Neural crest cell (in vitro differentiated cells): ENCODE measurements around the gene SCAPER. TPM values are rescaled to one million over a fixed set of nuclear protein-coding genes. Genes with fewer than 3 reads are reported as not detected.

Source experiments
- DNase-seq: peaks from one replicate; pipeline ENCODE4 v3.0.0; 2021; ENCODE audit warnings: low read depth, mixed read lengths, low spot score
- H3K27ac Mint-ChIP-seq: one replicate; pipeline ENCODE4 v1.8.0; 2021; ENCODE audit warnings: mild to moderate bottlenecking, mixed read lengths; ENCODE audit not compliant: unreplicated experiment
- H3K27me3 Mint-ChIP-seq: 2 replicates; pipeline ENCODE4 v1.8.0; 2021; ENCODE audit warnings: low read depth, mild to moderate bottlenecking, mixed read lengths
- H3K36me3 Mint-ChIP-seq: 2 replicates; pipeline ENCODE4 v1.8.0; 2021; ENCODE audit warnings: low read depth, mild to moderate bottlenecking, mixed read lengths
- H3K4me1 Mint-ChIP-seq: 2 replicates; pipeline ENCODE4 v1.8.0; 2021; ENCODE audit warnings: mixed read lengths
- H3K4me3 Mint-ChIP-seq: one replicate; pipeline ENCODE4 v1.8.0; 2021; ENCODE audit warnings: mild to moderate bottlenecking, mixed read lengths
- H3K9me3 Mint-ChIP-seq: 2 replicates; pipeline ENCODE4 v1.8.0; 2021; ENCODE audit warnings: mixed read lengths
- total RNA-seq: library from RNA; stranded (reverse); gene quantifications from 2 replicates; pipeline ENCODE4 v1.2.1, GENCODE V29; 2021
- TF ChIP-seq, protein P1 (sequence below): fragments of 200-600 bp; sonication (generic); conservative IDR thresholded peaks from 2 replicates; pipeline ENCODE4 v1.5.0; 2021; ENCODE audit warnings: antibody characterized with exemption, mild to moderate bottlenecking

The SCAPER gene
- total RNA-seq, 1 donor from 2014 or later, result 15.3 TPM

DNA sequence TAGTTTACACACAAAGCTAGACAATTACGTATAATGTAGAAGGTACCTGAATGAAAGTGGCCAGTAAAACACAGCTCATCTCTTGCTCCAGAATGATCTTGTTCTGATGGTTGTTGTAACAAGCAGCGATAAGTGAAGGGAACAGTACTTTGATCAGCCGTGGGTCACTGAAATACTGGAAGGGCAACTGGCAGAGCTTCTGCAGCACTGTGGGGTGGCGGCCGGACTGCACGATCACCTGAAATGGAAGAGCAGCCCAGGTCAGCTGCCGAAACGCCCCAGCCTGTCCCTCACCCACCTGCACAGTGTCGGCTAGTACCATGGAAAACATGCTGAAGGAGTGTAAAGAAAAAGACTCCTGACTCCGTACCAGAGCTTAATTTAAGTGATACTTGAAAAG lies 551.2 kb downstream of the SCAPER start:
- H3K9me3 Mint-ChIP-seq, result no peaks in the 10 kb centered on the region
- no peak overlapping the region for H3K4me3 Mint-ChIP-seq
- H3K36me3 Mint-ChIP-seq, result no peaks in the 10 kb centered on the region
- H3K4me1 Mint-ChIP-seq, result no peaks in the 10 kb centered on the region
- no peak for DNase-seq
- TF ChIP-seq, protein P1, sequence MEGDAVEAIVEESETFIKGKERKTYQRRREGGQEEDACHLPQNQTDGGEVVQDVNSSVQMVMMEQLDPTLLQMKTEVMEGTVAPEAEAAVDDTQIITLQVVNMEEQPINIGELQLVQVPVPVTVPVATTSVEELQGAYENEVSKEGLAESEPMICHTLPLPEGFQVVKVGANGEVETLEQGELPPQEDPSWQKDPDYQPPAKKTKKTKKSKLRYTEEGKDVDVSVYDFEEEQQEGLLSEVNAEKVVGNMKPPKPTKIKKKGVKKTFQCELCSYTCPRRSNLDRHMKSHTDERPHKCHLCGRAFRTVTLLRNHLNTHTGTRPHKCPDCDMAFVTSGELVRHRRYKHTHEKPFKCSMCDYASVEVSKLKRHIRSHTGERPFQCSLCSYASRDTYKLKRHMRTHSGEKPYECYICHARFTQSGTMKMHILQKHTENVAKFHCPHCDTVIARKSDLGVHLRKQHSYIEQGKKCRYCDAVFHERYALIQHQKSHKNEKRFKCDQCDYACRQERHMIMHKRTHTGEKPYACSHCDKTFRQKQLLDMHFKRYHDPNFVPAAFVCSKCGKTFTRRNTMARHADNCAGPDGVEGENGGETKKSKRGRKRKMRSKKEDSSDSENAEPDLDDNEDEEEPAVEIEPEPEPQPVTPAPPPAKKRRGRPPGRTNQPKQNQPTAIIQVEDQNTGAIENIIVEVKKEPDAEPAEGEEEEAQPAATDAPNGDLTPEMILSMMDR, result no peak
- H3K27ac Mint-ChIP-seq, result no peak overlapping the region
- H3K27me3 Mint-ChIP-seq, result peaks cover 50% of the 10 kb centered on the region

DNA sequence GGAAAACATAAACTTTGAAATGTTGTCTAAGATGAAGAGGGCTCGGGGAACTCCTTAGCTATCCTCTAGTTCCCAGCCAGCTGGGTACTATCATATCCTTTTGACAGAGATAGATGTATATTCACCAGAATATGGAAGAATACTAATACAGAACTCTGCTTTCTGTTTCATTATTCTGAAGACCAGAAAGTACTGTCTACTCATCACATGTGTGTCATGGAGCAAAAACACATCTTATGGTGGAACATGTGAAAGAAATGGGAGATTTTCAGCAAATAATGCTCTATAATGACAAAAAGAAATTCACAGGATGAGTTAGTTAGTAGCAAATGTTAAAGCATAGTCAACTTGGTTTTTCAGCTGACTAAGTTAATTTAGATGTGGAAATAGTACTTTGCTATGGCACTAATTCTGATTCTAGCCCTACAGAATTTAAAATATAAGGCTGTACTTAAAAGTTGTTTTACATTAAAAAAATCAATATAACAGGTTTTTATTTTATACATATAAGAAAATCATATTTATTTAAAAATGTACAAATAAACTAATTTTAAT lies 552.0 kb downstream of the SCAPER start:
- Mint-ChIP-seq H3K36me3 (no peaks in the 10 kb centered on the region), H3K4me1 (no peaks in the 10 kb centered on the region), H3K9me3 (no peaks in the 10 kb centered on the region), H3K4me3 (no peak overlapping the region), H3K27ac (no peak overlapping the region), H3K27me3 (peaks cover 58% of the 10 kb centered on the region)
- TF ChIP-seq, protein P1, result no peak
- DNase-seq, result no peak

DNA sequence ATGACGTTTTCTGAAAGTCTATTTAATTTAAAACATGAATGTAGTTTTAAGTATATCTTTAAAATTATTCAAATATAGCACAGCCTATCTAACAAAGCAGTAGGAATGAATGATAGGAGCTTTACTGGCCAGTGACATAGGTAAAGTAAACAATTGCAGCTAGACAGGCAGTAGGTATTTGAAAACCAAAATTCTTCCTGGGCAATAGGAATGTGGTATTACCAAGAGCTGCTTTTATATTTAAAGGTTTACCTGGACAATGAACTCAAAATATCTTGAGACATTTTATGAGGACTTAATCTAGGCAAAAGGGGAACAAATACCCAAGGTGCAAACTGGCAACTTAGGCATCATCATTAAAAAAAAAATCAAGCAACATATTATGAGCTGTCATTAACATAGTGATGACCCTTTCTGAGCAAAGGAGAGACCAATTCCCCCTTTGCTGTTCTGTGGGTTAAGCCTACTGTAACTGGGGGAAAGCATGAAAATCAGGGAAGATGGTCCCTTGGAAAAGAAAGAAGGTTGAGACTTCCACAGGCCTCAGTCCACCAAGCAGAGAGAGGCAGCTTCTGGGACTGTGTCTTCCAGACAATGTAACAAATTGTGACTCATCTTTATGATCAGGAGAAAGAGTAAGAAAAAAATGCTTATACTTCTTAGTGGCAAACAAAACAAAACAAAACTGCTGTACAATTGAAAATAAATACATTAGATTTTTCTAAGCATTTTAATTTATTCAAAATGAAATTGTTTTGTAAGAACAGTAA lies 555.7 kb downstream of the SCAPER start:
- Mint-ChIP-seq H3K27me3 (peaks cover 82% of the 10 kb centered on the region), H3K36me3 (peaks cover 5% of the 10 kb centered on the region), H3K27ac (no peak overlapping the region), H3K9me3 (no peaks in the 10 kb centered on the region), H3K4me3 (no peak overlapping the region), H3K4me1 (peaks cover 10% of the 10 kb centered on the region)
- TF ChIP-seq, protein P1, result no peak
- no peak for DNase-seq

DNA sequence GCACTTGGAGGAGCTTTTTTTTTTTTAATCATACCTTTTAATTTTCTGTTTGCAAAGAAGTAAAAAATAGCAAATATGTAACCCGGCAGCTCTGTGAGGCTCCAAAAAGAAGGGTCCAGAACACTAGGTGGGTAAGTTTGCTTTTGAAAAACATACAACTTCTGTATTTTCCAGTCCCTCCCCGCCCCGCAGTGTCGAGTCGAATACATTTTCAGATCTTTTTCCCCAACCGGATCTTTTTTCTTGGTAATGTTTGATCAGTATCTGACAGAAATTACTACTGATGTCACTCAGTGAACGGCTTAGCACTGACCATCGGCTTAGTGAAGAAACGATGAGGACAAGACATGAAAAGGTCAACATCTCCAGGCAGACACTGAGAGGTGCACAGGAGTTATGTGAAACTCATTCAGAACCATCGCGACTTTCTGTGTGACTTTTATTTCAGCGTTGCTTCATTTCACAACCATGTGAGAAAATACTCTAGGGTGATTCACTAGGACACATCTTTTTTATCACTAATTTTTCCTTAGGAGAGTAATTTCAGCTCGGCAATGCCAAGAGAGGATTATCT lies 557.6 kb downstream of the SCAPER start:
- Mint-ChIP-seq H3K9me3 (no peaks in the 10 kb centered on the region), H3K4me1 (peaks cover 10% of the 10 kb centered on the region), H3K27me3 (peaks cover 90% of the 10 kb centered on the region), H3K36me3 (peaks cover 7% of the 10 kb centered on the region), H3K4me3 (no peak overlapping the region), H3K27ac (no peak overlapping the region)
- no peak for DNase-seq
- TF ChIP-seq, protein P1, result no peak

DNA sequence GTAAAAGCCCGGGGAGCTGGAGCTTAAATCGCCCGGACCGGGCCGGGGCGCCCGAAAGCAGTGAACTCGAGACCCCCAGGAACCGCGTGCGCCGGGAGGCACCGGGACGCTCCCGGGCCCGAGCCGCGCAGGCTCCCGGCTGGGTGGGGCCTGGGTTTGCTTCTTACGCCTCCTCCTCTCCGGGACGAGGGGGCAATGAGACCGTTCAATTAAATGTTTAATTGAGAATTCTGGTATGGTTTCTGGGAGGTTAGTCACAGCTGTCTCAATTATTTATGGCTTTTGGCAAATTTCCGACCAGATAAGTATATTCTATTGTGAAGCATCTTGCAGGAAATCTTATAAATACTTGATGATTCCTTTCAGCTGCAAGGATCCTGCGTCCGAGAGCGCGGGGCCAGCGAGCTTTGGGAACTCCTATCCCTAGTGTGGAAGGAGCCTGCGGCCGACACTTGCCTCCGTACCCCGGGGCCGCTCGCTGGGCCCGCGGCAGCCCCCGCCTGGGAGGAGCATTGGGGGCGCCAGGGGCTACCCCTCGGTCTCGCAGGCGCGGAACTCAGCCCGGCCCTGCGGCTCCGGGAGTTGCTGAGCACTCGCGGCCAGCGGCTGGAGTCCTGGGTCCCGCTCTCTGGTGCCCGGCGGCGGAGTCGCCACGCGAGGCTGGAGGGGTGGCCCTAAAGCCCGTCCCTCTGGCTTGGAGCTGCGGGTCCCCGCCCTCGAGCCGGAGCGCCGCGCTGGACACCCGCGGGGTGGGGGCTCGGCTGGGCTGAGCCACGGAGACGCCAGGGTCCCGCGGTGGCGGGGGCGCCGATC lies 558.3 kb downstream of the SCAPER start:
- peaks cover 88% of the 10 kb centered on the region for H3K27me3 Mint-ChIP-seq
- peak; percentile 20 for DNase-seq
- peak overlapping the region; percentile 72 for H3K4me3 Mint-ChIP-seq
- no peaks in the 10 kb centered on the region for H3K9me3 Mint-ChIP-seq
- TF ChIP-seq, protein P1, result no peak
- no peak overlapping the region for H3K27ac Mint-ChIP-seq
- peaks cover 14% of the 10 kb centered on the region for H3K4me1 Mint-ChIP-seq
- peaks cover 7% of the 10 kb centered on the region for H3K36me3 Mint-ChIP-seq
